Measurements from ENCODE around the gene ACHE. TPM values are rescaled to one million over a fixed set of nuclear protein-coding genes. Genes with fewer than 3 reads are reported as not detected.

ACHE gene
- total RNA-seq, 1 donor = under 0.01 TPM

- TF ChIP-seq, protein P1, sequence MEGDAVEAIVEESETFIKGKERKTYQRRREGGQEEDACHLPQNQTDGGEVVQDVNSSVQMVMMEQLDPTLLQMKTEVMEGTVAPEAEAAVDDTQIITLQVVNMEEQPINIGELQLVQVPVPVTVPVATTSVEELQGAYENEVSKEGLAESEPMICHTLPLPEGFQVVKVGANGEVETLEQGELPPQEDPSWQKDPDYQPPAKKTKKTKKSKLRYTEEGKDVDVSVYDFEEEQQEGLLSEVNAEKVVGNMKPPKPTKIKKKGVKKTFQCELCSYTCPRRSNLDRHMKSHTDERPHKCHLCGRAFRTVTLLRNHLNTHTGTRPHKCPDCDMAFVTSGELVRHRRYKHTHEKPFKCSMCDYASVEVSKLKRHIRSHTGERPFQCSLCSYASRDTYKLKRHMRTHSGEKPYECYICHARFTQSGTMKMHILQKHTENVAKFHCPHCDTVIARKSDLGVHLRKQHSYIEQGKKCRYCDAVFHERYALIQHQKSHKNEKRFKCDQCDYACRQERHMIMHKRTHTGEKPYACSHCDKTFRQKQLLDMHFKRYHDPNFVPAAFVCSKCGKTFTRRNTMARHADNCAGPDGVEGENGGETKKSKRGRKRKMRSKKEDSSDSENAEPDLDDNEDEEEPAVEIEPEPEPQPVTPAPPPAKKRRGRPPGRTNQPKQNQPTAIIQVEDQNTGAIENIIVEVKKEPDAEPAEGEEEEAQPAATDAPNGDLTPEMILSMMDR (IDR thresholded peaks at IDR 0.05; ENCODE audit: extremely low read depth, low read depth, low read length) = no peak
- peak; percentile 79 for DNase-seq (ENCODE audit: insufficient read length, low spot score, missing footprints)
- H4K20me1 ChIP-seq (ENCODE audit: insufficient read depth, low read length) = peaks cover 9% of the 10 kb centered on the region
- peaks cover 24% of the 10 kb centered on the region for H3K27me3 ChIP-seq (ENCODE audit: insufficient read depth, low read length)
- H3K79me2 ChIP-seq (ENCODE audit: insufficient read depth, low read length) = peaks cover 27% of the 10 kb centered on the region
- H3K36me3 ChIP-seq (ENCODE audit: insufficient read depth, low read length) = peaks cover 21% of the 10 kb centered on the region
- no peak overlapping the region for H2AFZ ChIP-seq (ENCODE audit: low read length)
- H3K4me1 ChIP-seq (ENCODE audit: insufficient read depth, low read length) = peaks cover 22% of the 10 kb centered on the region
- no peaks in the 10 kb centered on the region for H3K9me3 ChIP-seq (ENCODE audit: low read depth, low read length)
- no peak overlapping the region for H3K27ac ChIP-seq (ENCODE audit: low read depth, low read length)
- H3K4me2 ChIP-seq (ENCODE audit: insufficient read depth, low read length) = no peak overlapping the region
- no peak overlapping the region for H3K4me3 ChIP-seq (ENCODE audit: insufficient read depth, low read length)
Measured at GRCh38 chr7:100891568-100892247, 4.0 kb downstream of the ACHE start.

DNA sequence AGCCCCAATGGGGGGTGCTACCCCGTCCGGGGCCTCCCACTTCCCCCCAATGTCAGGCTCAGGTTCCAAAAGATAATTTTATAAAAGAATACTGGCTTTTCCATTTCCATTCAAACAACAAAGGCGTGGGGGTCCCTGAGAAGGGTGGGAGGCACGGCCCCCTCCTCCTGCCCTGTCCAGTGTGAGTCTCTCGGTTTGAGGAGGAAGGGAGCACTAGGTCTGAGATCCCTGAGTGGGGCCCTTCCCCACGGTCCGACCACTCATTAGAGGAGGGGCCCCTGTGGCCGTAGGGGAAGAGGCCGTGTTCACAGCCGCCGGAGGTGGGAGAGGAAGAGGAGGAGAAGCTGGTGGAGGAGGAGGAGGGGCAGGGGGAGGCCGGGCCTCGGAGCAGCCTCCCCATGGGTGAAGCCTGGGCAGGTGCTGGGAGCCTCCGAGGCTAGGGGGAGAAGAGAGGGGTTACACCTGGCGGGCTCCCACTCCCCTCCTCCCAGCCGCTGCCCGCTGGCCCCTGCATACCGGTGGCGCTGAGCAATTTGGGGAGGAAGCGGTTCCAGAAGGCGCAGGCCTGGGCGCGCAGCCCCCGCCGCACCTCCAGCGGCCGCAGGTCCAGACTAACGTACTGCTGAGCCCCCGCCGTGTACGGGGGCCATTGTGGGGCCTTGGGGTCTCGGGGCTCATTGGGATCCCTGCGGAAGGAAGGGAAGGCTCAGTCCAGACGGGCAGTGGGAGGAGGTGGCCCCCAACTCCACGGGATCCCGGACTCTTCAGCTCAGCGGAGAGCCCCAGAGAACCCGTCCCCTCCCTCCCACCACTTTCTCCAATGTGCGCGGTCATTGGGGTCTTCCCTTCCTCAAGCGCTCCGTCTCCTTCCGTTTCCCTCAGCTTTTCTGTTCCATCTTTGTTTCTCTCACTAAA, 4.8 kb downstream of the ACHE start:
- H3K4me3 ChIP-seq (ENCODE audit: insufficient read depth, low read length) = peak overlapping the region; percentile 74
- H3K4me2 ChIP-seq (ENCODE audit: insufficient read depth, low read length) = peak overlapping the region; percentile 89
- H3K27ac ChIP-seq (ENCODE audit: low read depth, low read length) = no peak overlapping the region
- H3K4me1 ChIP-seq (ENCODE audit: insufficient read depth, low read length) = peaks cover 22% of the 10 kb centered on the region
- H3K27me3 ChIP-seq (ENCODE audit: insufficient read depth, low read length) = peaks cover 16% of the 10 kb centered on the region
- H3K36me3 ChIP-seq (ENCODE audit: insufficient read depth, low read length) = peaks cover 29% of the 10 kb centered on the region
- DNase-seq (ENCODE audit: insufficient read length, low spot score, missing footprints) = peak; percentile 69
- H4K20me1 ChIP-seq (ENCODE audit: insufficient read depth, low read length) = peaks cover 4% of the 10 kb centered on the region
- peak overlapping the region; percentile 93 for H2AFZ ChIP-seq (ENCODE audit: low read length)
- H3K79me2 ChIP-seq (ENCODE audit: insufficient read depth, low read length) = peaks cover 34% of the 10 kb centered on the region
- TF ChIP-seq, protein P1 (IDR thresholded peaks at IDR 0.05; ENCODE audit: extremely low read depth, low read depth, low read length) = no peak
- H3K9me3 ChIP-seq (ENCODE audit: low read depth, low read length) = no peaks in the 10 kb centered on the region

- Histone ChIP-seq H3K4me2 (ENCODE audit: insufficient read depth, low read length) (peak within 1 kb of the TSS; percentile 89), H2AFZ (ENCODE audit: low read length) (peak within 1 kb of the TSS; percentile 93), H3K27me3 (ENCODE audit: insufficient read depth, low read length) (peaks cover under 1% of the 10 kb centered on the region), H3K36me3 (ENCODE audit: insufficient read depth, low read length) (peaks cover 47% of the 10 kb centered on the region), H3K4me1 (ENCODE audit: insufficient read depth, low read length) (peaks cover 22% of the 10 kb centered on the region), H3K4me3 (ENCODE audit: insufficient read depth, low read length) (peak within 1 kb of the TSS; percentile 79), H3K27ac (ENCODE audit: low read depth, low read length) (peak within 1 kb of the TSS; percentile 56), H3K9me3 (ENCODE audit: low read depth, low read length) (no peaks in the 10 kb centered on the region), H3K79me2 (ENCODE audit: insufficient read depth, low read length) (peaks cover 43% of the 10 kb centered on the region), H4K20me1 (ENCODE audit: insufficient read depth, low read length) (peaks cover 7% of the 10 kb centered on the region)
- DNase-seq (ENCODE audit: insufficient read length, low spot score, missing footprints) = peak; percentile 90
- TF ChIP-seq, protein P1 (IDR thresholded peaks at IDR 0.05; ENCODE audit: extremely low read depth, low read depth, low read length) = no peak
Measured at GRCh38 chr7:100888988-100889750, 6.5 kb downstream of the ACHE start, which contains the start of gene UFSP1. Gene UFSP1, minus strand, starts transcription at chr7:100889715. Its CDS starts 444 bp downstream, at chr7:100889271.
